NCI-H1092 (cell line): ENCODE data around the gene IGFALS.

ENCODE experiments used
- DNase-seq: peaks from one replicate; lab custom pipeline; 2025; lab: John Stamatoyannopoulos, UW

Gene IGFALS

GRCh38 chr16:1766231-1766630, 27.3 kb downstream of the IGFALS start:
- no peak for DNase-seq

GRCh38 chr16:1765826-1766225, 27.7 kb downstream of the IGFALS start:
- no peak for DNase-seq

GRCh38 chr16:1764971-1765370, 28.5 kb downstream of the IGFALS start:
- no peak for DNase-seq

- DNase-seq: no peak
Observed at GRCh38 chr16:1763521-1764511, 29.7 kb downstream of the IGFALS start.

GRCh38 chr16:1762879-1763520, 30.5 kb downstream of the IGFALS start:
- DNase-seq: no peak

- no peak for DNase-seq
Observed at GRCh38 chr16:1762196-1762878, 31.2 kb downstream of the IGFALS start.

- no peak for DNase-seq
Observed at GRCh38 chr16:1761751-1762150, 31.8 kb downstream of the IGFALS start.

- DNase-seq: no peak
Observed at GRCh38 chr16:1760911-1761310, 32.6 kb downstream of the IGFALS start.

GRCh38 chr16:1759511-1759910, 34.0 kb downstream of the IGFALS start:
- no peak for DNase-seq

GRCh38 chr16:1758923-1759322, 34.6 kb downstream of the IGFALS start:
- no peak for DNase-seq

- no peak for DNase-seq
Observed at GRCh38 chr16:1757714-1758461, 35.6 kb downstream of the IGFALS start.

- no peak for DNase-seq
Observed at GRCh38 chr16:1754204-1754603, 39.3 kb downstream of the IGFALS start.

GRCh38 chr16:1752853-1753252, 40.7 kb downstream of the IGFALS start:
- DNase-seq: no peak

GRCh38 chr16:1751946-1752345, 41.6 kb downstream of the IGFALS start:
- DNase-seq: no peak

- DNase-seq: no peak
Observed at GRCh38 chr16:1749152-1750117, 44.1 kb downstream of the IGFALS start.

- DNase-seq: no peak
Observed at GRCh38 chr16:1747934-1748333, 45.6 kb downstream of the IGFALS start.

- no peak for DNase-seq
Observed at GRCh38 chr16:1746693-1747195, 46.8 kb downstream of the IGFALS start.

- DNase-seq: no peak
Observed at GRCh38 chr16:1745900-1746692, 47.4 kb downstream of the IGFALS start.

GRCh38 chr16:1745181-1745899, 48.2 kb downstream of the IGFALS start:
- no peak for DNase-seq
